ENCODE results near the gene CADM3.

Gene CADM3

GRCh38 chr1:159163614-159164228, 7.7 kb upstream of the CADM3 start:
- Mint-ChIP-seq H3K27ac (no peak overlapping the region), H3K4me1 (peaks cover 8% of the 10 kb centered on the region), H3K9me3 (no peaks in the 10 kb centered on the region), H3K36me3 (no peaks in the 10 kb centered on the region), H3K4me3 (no peak overlapping the region)
- DNase-seq (ENCODE audit: low spot score in 2 of 2): no peak
- ATAC-seq: no peak

DNA sequence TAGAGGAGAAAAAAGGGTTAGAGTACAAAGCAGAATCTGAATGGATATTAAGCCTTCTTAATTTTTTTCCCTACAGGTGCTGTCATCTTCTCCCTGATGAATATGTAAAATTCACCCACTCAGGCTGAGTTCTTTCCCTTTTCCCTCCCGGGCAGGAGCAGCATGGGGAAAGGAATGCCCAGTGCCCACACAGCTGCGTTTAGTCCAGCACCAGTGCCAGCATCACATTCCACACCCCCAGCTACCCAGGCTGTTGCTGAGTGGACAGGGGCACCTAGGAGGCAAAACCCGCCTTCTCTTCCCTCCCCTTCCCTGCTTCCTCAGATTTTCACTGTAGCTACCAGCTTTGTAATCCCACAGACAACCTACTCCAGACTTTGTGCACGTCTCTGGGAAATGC, 3.4 kb upstream of the CADM3 start:
- H3K27ac Mint-ChIP-seq: no peak overlapping the region
- no peaks in the 10 kb centered on the region for H3K36me3 Mint-ChIP-seq
- H3K9me3 Mint-ChIP-seq: no peaks in the 10 kb centered on the region
- ATAC-seq: no peak
- no peak for DNase-seq (ENCODE audit: low spot score in 2 of 2)
- H3K4me1 Mint-ChIP-seq: peaks cover 7% of the 10 kb centered on the region
- H3K4me3 Mint-ChIP-seq: no peak overlapping the region

- Mint-ChIP-seq H3K27ac (no peak overlapping the region), H3K4me1 (peaks cover 7% of the 10 kb centered on the region), H3K4me3 (no peak overlapping the region), H3K36me3 (no peaks in the 10 kb centered on the region), H3K9me3 (no peaks in the 10 kb centered on the region)
- DNase-seq (ENCODE audit: low spot score in 2 of 2) (no peak), ATAC-seq (no peak)
These were observed 776 bp upstream of the CADM3 start for GRCh38 chr1:159170639-159171038.

DNA sequence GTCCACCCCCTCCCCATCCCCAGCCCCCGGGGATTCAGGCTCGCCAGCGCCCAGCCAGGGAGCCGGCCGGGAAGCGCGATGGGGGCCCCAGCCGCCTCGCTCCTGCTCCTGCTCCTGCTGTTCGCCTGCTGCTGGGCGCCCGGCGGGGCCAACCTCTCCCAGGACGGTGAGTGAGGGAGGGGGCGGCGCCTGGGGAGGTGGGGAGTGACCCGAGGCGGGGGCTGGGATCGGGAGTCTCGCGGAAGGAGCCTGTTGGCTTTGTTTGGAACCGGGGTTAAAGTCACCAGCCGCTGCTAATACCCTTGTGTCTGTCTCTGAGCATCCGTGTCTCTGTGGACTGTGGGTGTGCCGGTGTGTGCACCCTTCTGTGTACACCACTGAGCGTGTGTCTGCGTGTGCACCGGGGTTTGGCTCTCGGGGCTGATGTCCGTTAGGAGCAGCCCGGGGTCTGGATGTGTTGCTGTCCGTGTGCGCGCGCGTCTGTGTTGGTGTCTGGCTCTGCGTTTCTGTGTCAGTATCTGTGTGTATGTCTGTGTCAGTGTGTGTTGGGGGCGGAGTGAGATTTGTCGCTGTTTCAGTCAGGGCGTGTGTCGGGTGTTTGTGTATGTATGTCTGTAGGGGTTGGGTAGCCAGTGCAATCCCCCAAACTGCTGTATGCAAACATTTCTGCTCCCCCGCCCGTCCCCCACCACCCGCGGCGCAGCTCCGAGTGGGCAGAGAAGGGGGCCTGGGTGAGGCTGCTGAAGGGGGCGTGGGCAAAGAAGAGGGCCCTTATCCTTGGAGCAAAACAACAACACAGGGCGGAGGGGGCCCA, 480 bp downstream of the CADM3 start:
- DNase-seq (ENCODE audit: low spot score in 2 of 2) (no peak), ATAC-seq (peak; percentile 44)
- no peaks in the 10 kb centered on the region for H3K36me3 Mint-ChIP-seq
- no peak overlapping the region for H3K27ac Mint-ChIP-seq
- peaks cover 7% of the 10 kb centered on the region for H3K4me1 Mint-ChIP-seq
- H3K9me3 Mint-ChIP-seq: no peaks in the 10 kb centered on the region
- no peak overlapping the region for H3K4me3 Mint-ChIP-seq

- peaks cover 7% of the 10 kb centered on the region for H3K4me1 Mint-ChIP-seq
- ATAC-seq (no peak), DNase-seq (ENCODE audit: low spot score in 2 of 2) (no peak)
- no peak overlapping the region for H3K27ac Mint-ChIP-seq
- H3K36me3 Mint-ChIP-seq: no peaks in the 10 kb centered on the region
- no peaks in the 10 kb centered on the region for H3K9me3 Mint-ChIP-seq
- no peak overlapping the region for H3K4me3 Mint-ChIP-seq
These were observed 1.3 kb downstream of the CADM3 start for GRCh38 chr1:159172614-159173291.

DNA sequence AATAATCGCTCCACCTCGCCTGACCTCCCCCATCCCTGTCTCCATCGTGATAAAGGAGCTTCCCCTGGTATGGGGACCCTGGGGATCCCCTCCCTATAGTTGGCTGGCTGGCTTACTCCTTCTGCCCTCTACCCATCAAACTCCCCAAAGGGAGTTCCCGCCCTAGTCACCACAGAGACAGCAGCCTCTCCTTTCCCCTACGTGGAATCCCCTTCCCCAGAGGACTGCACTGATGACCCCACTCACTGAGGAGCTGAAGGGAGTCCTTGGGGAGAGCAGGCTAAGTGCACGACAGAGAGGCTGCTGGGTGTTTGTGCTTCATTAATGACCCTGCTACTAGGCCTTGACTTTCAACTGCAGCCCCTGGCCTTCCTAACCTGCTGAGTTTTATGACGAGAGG, 1.9 kb downstream of the CADM3 start:
- Mint-ChIP-seq H3K36me3 (no peaks in the 10 kb centered on the region), H3K9me3 (no peaks in the 10 kb centered on the region), H3K4me1 (peaks cover 7% of the 10 kb centered on the region), H3K4me3 (no peak overlapping the region), H3K27ac (no peak overlapping the region)
- DNase-seq (ENCODE audit: low spot score in 2 of 2) (no peak), ATAC-seq (no peak)

GRCh38 chr1:159175571-159175970, 4.2 kb downstream of the CADM3 start:
- H3K9me3 Mint-ChIP-seq: no peaks in the 10 kb centered on the region
- H3K4me1 Mint-ChIP-seq: peaks cover 7% of the 10 kb centered on the region
- no peak overlapping the region for H3K4me3 Mint-ChIP-seq
- no peak overlapping the region for H3K27ac Mint-ChIP-seq
- DNase-seq (ENCODE audit: low spot score in 2 of 2): no peak
- no peaks in the 10 kb centered on the region for H3K36me3 Mint-ChIP-seq
- no peak for ATAC-seq

DNA sequence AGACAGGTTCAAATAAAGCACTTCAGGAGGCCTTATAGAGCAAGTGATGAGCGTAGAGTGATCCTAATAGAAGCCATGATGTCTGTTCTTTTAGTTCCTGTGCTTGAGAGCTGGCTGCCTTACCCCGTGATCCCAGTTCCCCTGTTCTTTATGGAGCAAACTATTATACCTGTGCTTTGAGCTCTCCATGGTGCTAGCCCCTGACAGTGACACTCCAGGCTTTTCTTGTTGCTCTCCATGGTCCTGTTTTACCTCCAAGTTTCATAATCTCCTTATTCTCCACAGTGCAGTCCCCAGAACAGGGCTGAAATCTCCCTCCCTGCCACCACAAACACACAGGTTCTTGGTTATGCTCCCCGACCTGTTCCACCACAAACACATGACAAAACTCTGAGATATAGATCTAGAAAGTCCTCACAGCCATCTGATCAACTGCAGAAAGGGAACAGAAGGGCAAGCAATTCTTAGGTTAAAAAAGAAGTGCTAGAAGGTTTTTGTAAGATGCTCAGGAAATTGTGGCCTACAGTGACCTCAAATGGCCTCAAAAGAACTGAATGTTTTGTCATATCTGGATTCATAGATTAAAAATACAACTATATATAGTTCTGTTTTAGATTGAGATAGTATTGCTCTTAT, 6.0 kb downstream of the CADM3 start:
- Mint-ChIP-seq H3K4me1 (no peaks in the 10 kb centered on the region), H3K9me3 (no peaks in the 10 kb centered on the region), H3K27ac (no peak overlapping the region), H3K36me3 (no peaks in the 10 kb centered on the region), H3K4me3 (no peak overlapping the region)
- no peak for ATAC-seq
- DNase-seq (ENCODE audit: low spot score in 2 of 2): no peak

DNA sequence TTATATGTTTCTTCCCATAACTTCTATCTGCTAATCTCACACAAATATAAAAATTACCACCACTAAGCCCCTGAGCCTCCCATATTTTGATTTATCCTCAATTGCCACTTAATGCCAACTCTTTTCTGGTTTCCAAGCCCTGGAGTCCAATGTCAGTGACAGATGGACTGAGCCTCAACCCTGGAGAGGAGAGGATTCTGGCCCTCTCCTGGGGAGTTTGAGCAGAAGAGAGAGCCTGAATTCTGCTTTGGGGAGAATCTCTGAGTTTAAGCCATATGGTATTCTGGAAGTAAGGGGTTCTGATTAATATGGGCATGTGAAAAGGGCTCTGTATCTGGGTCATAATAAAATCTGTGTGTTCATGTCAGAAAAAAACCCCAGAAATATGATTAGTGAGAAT, 8.5 kb downstream of the CADM3 start:
- Mint-ChIP-seq H3K9me3 (no peaks in the 10 kb centered on the region), H3K4me3 (no peak overlapping the region), H3K4me1 (no peaks in the 10 kb centered on the region), H3K27ac (no peak overlapping the region), H3K36me3 (no peaks in the 10 kb centered on the region)
- ATAC-seq (no peak), DNase-seq (ENCODE audit: low spot score in 2 of 2) (no peak)

DNA sequence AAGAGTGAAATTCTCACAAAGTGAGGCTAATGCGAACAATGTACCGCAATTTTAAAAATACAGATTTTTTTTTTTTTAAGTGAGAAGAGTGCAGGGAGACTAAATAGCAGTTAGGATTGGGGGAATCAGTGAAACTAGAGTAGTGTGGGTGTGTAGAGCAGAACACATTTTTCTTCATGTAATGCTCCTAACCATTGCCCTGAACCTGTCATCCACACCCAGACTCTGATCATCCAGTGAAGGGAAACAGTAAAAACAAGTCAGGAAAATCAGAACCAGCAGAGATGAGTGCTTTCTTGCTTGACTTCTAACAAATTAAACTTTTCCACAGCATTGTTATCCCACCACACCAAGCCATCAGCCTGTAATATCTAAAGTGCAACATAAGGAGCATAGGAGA, 9.1 kb downstream of the CADM3 start:
- no peak overlapping the region for H3K27ac Mint-ChIP-seq
- no peaks in the 10 kb centered on the region for H3K4me1 Mint-ChIP-seq
- ATAC-seq (no peak), DNase-seq (ENCODE audit: low spot score in 2 of 2) (no peak)
- H3K9me3 Mint-ChIP-seq: no peaks in the 10 kb centered on the region
- H3K36me3 Mint-ChIP-seq: no peaks in the 10 kb centered on the region
- no peak overlapping the region for H3K4me3 Mint-ChIP-seq

GRCh38 chr1:159181328-159182024, 10.1 kb downstream of the CADM3 start:
- ATAC-seq (no peak), DNase-seq (ENCODE audit: low spot score in 2 of 2) (no peak)
- Mint-ChIP-seq H3K9me3 (no peaks in the 10 kb centered on the region), H3K36me3 (no peaks in the 10 kb centered on the region), H3K27ac (no peak overlapping the region), H3K4me3 (no peak overlapping the region), H3K4me1 (no peaks in the 10 kb centered on the region)

- DNase-seq (ENCODE audit: low spot score in 2 of 2): no peak
- Mint-ChIP-seq H3K9me3 (no peaks in the 10 kb centered on the region), H3K4me3 (no peak overlapping the region), H3K27ac (no peak overlapping the region), H3K4me1 (peaks cover 13% of the 10 kb centered on the region), H3K36me3 (no peaks in the 10 kb centered on the region)
- no peak for ATAC-seq
These were observed 12.8 kb downstream of the CADM3 start for GRCh38 chr1:159184201-159184600.

DNA sequence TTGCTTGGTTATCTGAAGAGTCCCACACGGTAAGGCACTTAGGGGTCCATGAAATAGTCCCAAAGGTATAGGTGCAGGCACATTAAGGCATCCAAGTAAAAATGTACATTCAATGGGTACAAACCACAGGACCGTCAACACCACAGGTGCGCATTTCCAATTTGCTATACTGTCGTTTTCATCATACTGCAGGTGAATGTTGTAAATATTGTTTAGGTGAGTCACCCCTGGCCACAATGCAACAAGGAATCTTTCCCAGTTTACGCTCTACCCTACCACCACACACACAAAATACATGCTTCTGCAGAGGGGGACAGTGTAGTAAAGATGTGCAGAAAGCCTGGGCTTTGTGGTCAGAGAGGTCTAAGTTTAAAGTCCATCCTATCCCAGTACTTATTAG, 13.7 kb downstream of the CADM3 start:
- Mint-ChIP-seq H3K36me3 (no peaks in the 10 kb centered on the region), H3K4me1 (peaks cover 13% of the 10 kb centered on the region), H3K4me3 (no peak overlapping the region), H3K27ac (no peak overlapping the region), H3K9me3 (no peaks in the 10 kb centered on the region)
- ATAC-seq: no peak
- DNase-seq (ENCODE audit: low spot score in 2 of 2): no peak

GRCh38 chr1:159187033-159187432, 15.6 kb downstream of the CADM3 start:
- H3K4me1 Mint-ChIP-seq: peaks cover 13% of the 10 kb centered on the region
- H3K9me3 Mint-ChIP-seq: no peaks in the 10 kb centered on the region
- no peaks in the 10 kb centered on the region for H3K36me3 Mint-ChIP-seq
- H3K4me3 Mint-ChIP-seq: no peak overlapping the region
- DNase-seq (ENCODE audit: low spot score in 2 of 2) (no peak), ATAC-seq (no peak)
- H3K27ac Mint-ChIP-seq: no peak overlapping the region

Measured in stimulated activated effector memory CD8-positive, alpha-beta T cell treated with anti-CD3 and anti-CD28 coated beads, Interleukin-12 subunit alpha, Interleukin-12 subunit beta, amount 100 ng/mL, for 72 hours (primary cell).